Fibroblast of villous mesenchyme (primary cell): Measurements from ENCODE around the gene SULT2B1. TPM values are rescaled to one million over a fixed set of nuclear protein-coding genes. Genes with fewer than 3 reads are reported as not detected.

ENCODE experiments used
- DNase-seq: peaks from one replicate; pipeline ENCODE4 v3.0.0-alpha.2; 2010; ENCODE audit warnings: low read depth
- H3K4me3 ChIP-seq: 2 replicates; pipeline ENCODE4 v1.5.1; 2011; ENCODE audit warnings: low read depth, mild to moderate bottlenecking, low read length
- total RNA-seq: library from RNA; depleted of rRNA; stranded (reverse); fragments of >200 nt; gene quantifications from 2 replicates; pipeline ENCODE4 v1.2.3, GENCODE V29; 2012
- TF ChIP-seq, protein P1 (sequence below): IDR thresholded peaks from 2 replicates; pipeline ENCODE4 v1.5.1; 2012; ENCODE audit warnings: low read depth, mild to moderate bottlenecking, low read length; ENCODE audit not compliant: insufficient read depth

Gene SULT2B1
- total RNA-seq, 1 donor = not detected

DNA sequence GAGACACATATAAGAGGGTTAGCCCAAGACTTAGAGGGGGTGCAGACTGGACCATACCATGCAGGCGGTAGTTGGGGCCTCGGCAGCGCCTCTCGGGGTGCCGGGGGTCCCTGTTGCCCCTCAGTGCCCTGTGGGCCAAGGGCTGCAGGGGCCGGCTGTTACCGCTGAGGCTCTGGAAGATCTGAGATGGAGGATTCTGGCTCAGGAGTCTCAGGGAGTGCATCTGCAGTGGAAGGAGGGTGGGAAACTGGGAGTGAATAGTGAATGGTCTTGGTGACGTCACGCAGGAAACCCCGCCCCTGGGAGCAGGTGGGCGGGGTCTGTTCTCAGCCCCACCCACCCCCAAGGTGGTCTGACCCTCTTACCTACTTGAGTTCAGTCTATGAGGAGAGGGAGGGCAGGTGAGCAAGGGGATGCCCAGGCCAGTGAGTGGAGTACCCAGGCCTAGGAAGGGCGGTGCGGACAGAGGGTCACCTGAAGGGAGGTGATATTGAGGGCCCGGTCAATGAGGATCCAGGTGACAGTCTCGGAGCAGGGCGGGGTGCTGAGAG lies 86.9 kb downstream of the SULT2B1 start:
- no peak overlapping the region for H3K4me3 ChIP-seq

DNA sequence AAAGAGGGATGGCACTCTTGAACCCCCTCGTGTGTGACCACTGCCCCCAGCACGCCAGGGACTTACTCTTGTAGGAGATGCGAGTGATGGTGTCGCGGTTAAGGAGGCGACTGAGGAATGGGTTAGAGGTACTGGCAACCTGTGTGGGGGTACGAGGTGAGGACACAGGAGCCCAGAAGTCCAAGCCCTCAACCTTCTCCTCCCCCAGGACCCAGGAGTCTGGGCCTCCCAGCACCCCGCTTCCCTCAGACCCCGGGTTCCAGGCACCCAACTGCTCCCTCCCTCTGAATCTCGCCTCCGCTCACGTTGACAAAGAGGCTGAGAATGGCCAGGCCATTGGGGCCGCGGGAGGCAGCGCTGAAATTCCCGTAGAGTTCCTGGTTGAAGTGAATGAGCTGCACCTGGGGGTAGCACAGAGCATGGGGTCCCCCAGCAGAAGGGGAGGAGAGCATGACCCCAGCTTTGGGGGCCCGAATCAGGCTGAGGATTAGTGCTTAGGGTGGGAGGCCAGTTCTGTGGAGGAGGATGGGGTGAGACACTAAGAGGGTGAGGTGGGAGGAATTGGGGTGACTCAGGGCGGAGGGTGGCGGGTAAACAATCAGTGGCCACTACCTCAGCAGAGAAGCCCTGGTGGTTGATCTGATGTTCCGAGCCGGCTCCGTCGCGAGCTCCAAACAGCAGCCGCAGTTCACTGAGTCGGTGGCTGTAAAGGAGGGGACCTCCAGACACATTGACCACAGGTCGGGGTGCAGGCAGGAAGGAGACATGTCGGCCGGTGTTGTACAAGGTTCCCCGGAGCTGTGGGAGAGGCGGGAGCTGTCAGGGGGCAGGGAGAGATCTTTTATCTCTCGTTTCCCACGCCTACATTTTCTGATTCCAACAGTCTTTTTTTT lies 87.8 kb downstream of the SULT2B1 start:
- TF ChIP-seq, protein P1, sequence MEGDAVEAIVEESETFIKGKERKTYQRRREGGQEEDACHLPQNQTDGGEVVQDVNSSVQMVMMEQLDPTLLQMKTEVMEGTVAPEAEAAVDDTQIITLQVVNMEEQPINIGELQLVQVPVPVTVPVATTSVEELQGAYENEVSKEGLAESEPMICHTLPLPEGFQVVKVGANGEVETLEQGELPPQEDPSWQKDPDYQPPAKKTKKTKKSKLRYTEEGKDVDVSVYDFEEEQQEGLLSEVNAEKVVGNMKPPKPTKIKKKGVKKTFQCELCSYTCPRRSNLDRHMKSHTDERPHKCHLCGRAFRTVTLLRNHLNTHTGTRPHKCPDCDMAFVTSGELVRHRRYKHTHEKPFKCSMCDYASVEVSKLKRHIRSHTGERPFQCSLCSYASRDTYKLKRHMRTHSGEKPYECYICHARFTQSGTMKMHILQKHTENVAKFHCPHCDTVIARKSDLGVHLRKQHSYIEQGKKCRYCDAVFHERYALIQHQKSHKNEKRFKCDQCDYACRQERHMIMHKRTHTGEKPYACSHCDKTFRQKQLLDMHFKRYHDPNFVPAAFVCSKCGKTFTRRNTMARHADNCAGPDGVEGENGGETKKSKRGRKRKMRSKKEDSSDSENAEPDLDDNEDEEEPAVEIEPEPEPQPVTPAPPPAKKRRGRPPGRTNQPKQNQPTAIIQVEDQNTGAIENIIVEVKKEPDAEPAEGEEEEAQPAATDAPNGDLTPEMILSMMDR = no peak
- no peak for DNase-seq
- H3K4me3 ChIP-seq = peak overlapping the region; percentile 43

More for the DNA sequence above, 86.9 kb downstream of the SULT2B1 start:
- no peak for DNase-seq
- TF ChIP-seq, protein P1 = no peak

DNA sequence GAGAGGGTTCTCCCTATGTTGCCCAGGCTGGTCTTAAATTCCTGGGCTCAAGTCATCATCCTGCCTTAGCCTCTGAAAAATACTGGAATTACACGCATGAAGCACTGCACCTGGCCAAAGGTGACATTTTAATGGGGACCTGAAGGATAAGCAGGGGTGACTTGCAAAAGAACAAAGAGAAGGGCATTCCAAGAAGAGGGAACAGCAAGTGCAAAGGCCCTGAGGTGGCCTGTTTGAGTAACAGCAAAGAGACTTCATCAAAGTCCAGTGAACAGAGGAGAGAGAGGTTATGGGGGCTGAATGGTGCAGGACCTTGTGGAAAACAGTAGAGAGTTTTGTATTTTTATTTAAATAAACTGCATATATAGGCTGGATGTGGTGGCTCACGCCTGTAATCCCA lies 89.9 kb downstream of the SULT2B1 start:
- no peak overlapping the region for H3K4me3 ChIP-seq
- DNase-seq = no peak
- TF ChIP-seq, protein P1 = no peak

DNA sequence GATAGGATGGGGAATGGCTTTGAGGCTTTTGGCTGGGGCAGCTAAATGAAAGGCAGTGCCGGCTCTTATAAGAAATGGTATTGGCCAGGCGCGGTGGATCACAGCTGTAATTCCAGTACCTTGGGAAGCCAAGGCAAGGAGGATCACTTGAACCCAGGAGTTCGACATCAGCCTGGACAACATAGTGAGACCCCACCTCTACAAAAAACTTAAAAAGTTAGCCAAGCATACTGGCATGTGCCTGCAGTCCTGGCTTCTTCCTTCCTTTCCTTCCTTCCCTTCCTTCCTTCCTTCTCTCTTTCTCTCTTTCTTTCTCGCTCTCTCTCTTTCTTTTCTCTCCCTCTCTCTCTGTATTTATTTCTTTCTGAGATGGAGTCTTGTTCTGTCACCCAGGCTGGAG lies 90.9 kb downstream of the SULT2B1 start:
- H3K4me3 ChIP-seq = no peak overlapping the region
- TF ChIP-seq, protein P1 = no peak
- no peak for DNase-seq

DNA sequence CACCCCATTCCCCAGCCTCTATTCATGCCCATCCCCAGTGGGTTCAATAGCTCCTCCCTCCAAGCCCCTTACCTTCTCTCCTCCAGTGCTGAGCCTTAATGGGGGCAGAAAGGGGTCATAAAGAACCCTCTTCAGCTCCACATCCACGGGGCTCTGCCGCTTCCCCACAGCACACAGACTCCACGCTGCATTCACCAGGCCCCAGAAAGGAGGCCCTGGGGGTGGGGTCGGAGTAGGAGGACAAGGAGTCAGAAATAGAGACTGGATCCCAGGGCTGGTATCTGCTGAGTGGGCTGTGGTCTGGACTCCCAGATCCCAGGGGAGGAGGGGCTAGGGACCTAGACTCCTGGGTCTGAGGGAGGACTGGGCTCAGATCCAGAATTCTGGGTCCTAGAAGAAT lies 92.4 kb downstream of the SULT2B1 start:
- no peak for DNase-seq
- no peak overlapping the region for H3K4me3 ChIP-seq
- TF ChIP-seq, protein P1 = no peak

DNA sequence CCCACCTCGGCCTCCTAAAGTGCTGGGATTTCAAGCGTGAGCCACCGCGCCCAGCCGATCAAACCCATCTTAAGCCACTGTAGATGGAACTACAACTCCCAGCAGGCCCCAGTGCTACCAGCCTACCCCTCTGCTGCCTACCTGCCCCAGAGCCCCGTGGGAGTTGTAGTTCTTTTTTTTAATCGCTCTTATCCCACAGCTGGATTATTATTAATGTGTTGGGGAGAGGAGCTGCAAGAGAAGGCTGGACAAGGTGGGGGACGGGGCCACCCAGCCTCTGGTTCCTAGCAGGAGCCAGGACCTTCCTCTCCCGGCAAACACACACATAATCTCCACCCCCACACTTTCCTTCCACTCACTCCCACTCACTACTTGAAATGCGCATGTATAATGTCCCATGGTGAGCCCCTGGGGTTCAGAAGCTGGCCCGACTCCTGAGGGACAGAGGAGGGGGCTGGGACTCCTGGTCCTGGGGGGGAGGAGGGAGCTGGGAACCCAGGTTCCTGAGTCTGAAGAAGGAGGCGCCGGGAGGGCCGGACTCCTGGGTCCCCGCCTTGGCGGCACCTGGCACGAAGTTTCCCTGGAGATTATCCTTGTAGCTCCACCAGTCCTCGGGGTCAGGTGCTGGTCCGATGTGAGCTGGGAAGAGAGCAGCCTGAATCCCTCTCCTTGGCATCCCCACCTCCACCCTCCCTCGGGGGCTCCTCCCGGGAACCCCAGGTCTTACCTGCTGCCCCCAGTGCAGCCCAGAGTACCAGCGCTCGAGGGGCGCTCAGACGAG lies 93.1 kb downstream of the SULT2B1 start:
- H3K4me3 ChIP-seq = peak overlapping the region; percentile 60
- TF ChIP-seq, protein P1 = no peak
- peak; percentile 72 for DNase-seq
